Measurements from ENCODE around the gene GALK1. TPM values are rescaled to one million over a fixed set of nuclear protein-coding genes. Genes with fewer than 3 reads are reported as not detected.

GALK1 gene
- total RNA-seq, 1 donor from 2014 or later = 29.1 TPM

- peak; percentile 69 for ATAC-seq
Measured at GRCh38 chr17:75749545-75750389, 15.2 kb downstream of the GALK1 start.

- ATAC-seq = no peak
Measured at GRCh38 chr17:75748706-75749105, 16.3 kb downstream of the GALK1 start.

- ATAC-seq = no peak
Measured at GRCh38 chr17:75743625-75744206, 21.3 kb downstream of the GALK1 start.

GRCh38 chr17:75742337-75742736 lies 22.7 kb downstream of the GALK1 start:
- no peak for ATAC-seq

GRCh38 chr17:75740631-75741077 lies 24.3 kb downstream of the GALK1 start:
- ATAC-seq = no peak

- ATAC-seq = no peak
Measured at GRCh38 chr17:75740215-75740614, 24.8 kb downstream of the GALK1 start.

- no peak for ATAC-seq
Measured at GRCh38 chr17:75739801-75740200, 25.2 kb downstream of the GALK1 start.

GRCh38 chr17:75739174-75739573 lies 25.8 kb downstream of the GALK1 start:
- ATAC-seq = no peak

- ATAC-seq = no peak
Measured at GRCh38 chr17:75738218-75738802, 26.7 kb downstream of the GALK1 start.

- no peak for ATAC-seq
Measured at GRCh38 chr17:75737133-75737962, 27.6 kb downstream of the GALK1 start.

- no peak for ATAC-seq
Measured at GRCh38 chr17:75736173-75736835, 28.7 kb downstream of the GALK1 start.

GRCh38 chr17:75734674-75735294 lies 30.2 kb downstream of the GALK1 start:
- no peak for ATAC-seq

GRCh38 chr17:75733471-75733870 lies 31.5 kb downstream of the GALK1 start:
- no peak for ATAC-seq

- no peak for ATAC-seq
Measured at GRCh38 chr17:75731716-75732498, 33.1 kb downstream of the GALK1 start.

GRCh38 chr17:75731086-75731715 lies 33.8 kb downstream of the GALK1 start:
- ATAC-seq = no peak

- ATAC-seq = no peak
Measured at GRCh38 chr17:75730065-75730464, 34.9 kb downstream of the GALK1 start.

GRCh38 chr17:75729351-75729750 lies 35.6 kb downstream of the GALK1 start:
- no peak for ATAC-seq

GRCh38 chr17:75727391-75727790 lies 37.6 kb downstream of the GALK1 start:
- ATAC-seq = no peak

- ATAC-seq = no peak
Measured at GRCh38 chr17:75725504-75725903, 39.5 kb downstream of the GALK1 start.

Data from esophagus mucosa (tissue), 1 donor.